LoVo (cell line): ENCODE data around the gene GRM1.
"Not testable (repeated sequence)": the region's sequence is repeated elsewhere in the genome, so short reads cannot be mapped to it uniquely, and the experiment has no call there.

Experiments used
- DNase-seq: peaks from one replicate; pipeline ENCODE4 v3.0.0-alpha.2; 2016; ENCODE audit warnings: low spot score

GRM1 gene

GRCh38 chr6:146194434-146194833 is 165.6 kb downstream of the GRM1 start:
- no peak for DNase-seq

- DNase-seq: no peak
These were observed 171.3 kb downstream of the GRM1 start for GRCh38 chr6:146200176-146200575.

GRCh38 chr6:146202570-146202969 is 173.7 kb downstream of the GRM1 start:
- no peak for DNase-seq

- no peak for DNase-seq
These were observed 181.1 kb downstream of the GRM1 start for GRCh38 chr6:146209942-146210341.

- no peak for DNase-seq
These were observed 181.7 kb downstream of the GRM1 start for GRCh38 chr6:146210406-146211083.

GRCh38 chr6:146211646-146212045 is 182.8 kb downstream of the GRM1 start:
- DNase-seq: no peak

GRCh38 chr6:146212781-146213180 is 183.9 kb downstream of the GRM1 start:
- DNase-seq: no peak

GRCh38 chr6:146219101-146219500 is 190.2 kb downstream of the GRM1 start:
- DNase-seq: no peak

- DNase-seq: no peak
These were observed 195.6 kb downstream of the GRM1 start for GRCh38 chr6:146224449-146224848.

GRCh38 chr6:146224988-146225387 is 196.1 kb downstream of the GRM1 start:
- no peak for DNase-seq

- DNase-seq: no peak
These were observed 211.5 kb downstream of the GRM1 start for GRCh38 chr6:146240322-146240721.

GRCh38 chr6:146240807-146241206 is 211.9 kb downstream of the GRM1 start:
- no peak for DNase-seq

- not testable (repeated sequence) for DNase-seq
These were observed 214.8 kb downstream of the GRM1 start for GRCh38 chr6:146243646-146244045.

- no peak for DNase-seq
These were observed 215.8 kb downstream of the GRM1 start for GRCh38 chr6:146244630-146245143.

GRCh38 chr6:146246028-146246427 is 217.2 kb downstream of the GRM1 start:
- DNase-seq: no peak

GRCh38 chr6:146253691-146254090 is 224.8 kb downstream of the GRM1 start:
- DNase-seq: no peak

GRCh38 chr6:146258206-146258605 is 229.3 kb downstream of the GRM1 start:
- DNase-seq: no peak

GRCh38 chr6:146260886-146261285 is 232.0 kb downstream of the GRM1 start:
- no peak for DNase-seq

- DNase-seq: no peak
These were observed 236.2 kb downstream of the GRM1 start for GRCh38 chr6:146265056-146265455.

- DNase-seq: no peak
These were observed 238.6 kb downstream of the GRM1 start for GRCh38 chr6:146267447-146267846.

- no peak for DNase-seq
These were observed 239.1 kb downstream of the GRM1 start for GRCh38 chr6:146267946-146268345.

- DNase-seq: no peak
These were observed 240.6 kb downstream of the GRM1 start for GRCh38 chr6:146269482-146269881.

GRCh38 chr6:146271163-146271562 is 242.3 kb downstream of the GRM1 start:
- DNase-seq: not testable (repeated sequence)

GRCh38 chr6:146273490-146273889 is 244.6 kb downstream of the GRM1 start:
- no peak for DNase-seq
